ENCODE data around the gene IFNB1.

- no peak for TF ChIP-seq POLR2A (IDR thresholded peaks at IDR 0.05)
- TF ChIP-seq CTCF (IDR thresholded peaks at IDR 0.05), result no peak
Measured at GRCh38 chr9:21031808-21032183, 45.9 kb downstream of the IFNB1 start.

Measured in adrenal gland (tissue), 5 donors.